B cell (primary cell): ENCODE results near the gene SLC35G3. TPM values are rescaled to one million over a fixed set of nuclear protein-coding genes. Genes with fewer than 3 reads are reported as not detected.

Source experiments
- ATAC-seq: fragments of 200-7000 bp; cut with Tn5 transposase; one replicate; pipeline ENCODE4 v1.10.0; 2021; ENCODE audit warnings: low read depth, mild to moderate bottlenecking, moderate number of reproducible peaks, moderate library complexity
- CTCF ChIA-PET: fragments of 350-600 bp; sonication (Branson Sonifier 250); formaldehyde crosslinking; loops from one replicate; lab custom pipeline; 2021; ENCODE audit warnings: antibody characterized with exemption, inconsistent platforms; lab: Charles Lee
- POLR2A ChIA-PET: fragments of 350-600 bp; sonication (Branson Sonifier 250); formaldehyde crosslinking; loops from one replicate; lab custom pipeline; 2021; ENCODE audit warnings: antibody characterized with exemption; lab: Charles Lee
- DNase-seq: peaks from one replicate; pipeline ENCODE4 v3.0.0; 2013
- H2AFZ ChIP-seq: 2 replicates; pipeline ENCODE4 v1.6.1; 2012; ENCODE audit warnings: mild to moderate bottlenecking, low read depth, low read length; ENCODE audit not compliant: insufficient read depth, poor library complexity, severe bottlenecking
- H3K27ac ChIP-seq, 2 donors: 1 replicate in 1 of 2; 2 replicates in 1 of 2; pipeline ENCODE4 v1.5.1; 2012 to 2013; ENCODE audit warnings: low read length in 2 of 2, mild to moderate bottlenecking in 2 of 2, moderate library complexity in 1 of 2
- H3K27me3 ChIP-seq, 4 experiments: fragments of 200-600 bp in 1 of 4; sonication (generic) in 1 of 4; replicated peaks in 1 of 4; 1 replicate in 2 of 4; 2 replicates in 2 of 4; pipeline versions ENCODE4 v1.6.1 to v1.7.0; 2013 to 2016; ENCODE audit warnings: low read length in 3 of 4, mild to moderate bottlenecking in 2 of 4, mixed read lengths in 1 of 4, moderate library complexity in 1 of 4; ENCODE audit not compliant: insufficient read depth in 4 of 4, control insufficient read depth in 3 of 4; ENCODE audit errors: control extremely low read depth in 1 of 4
- H3K36me3 ChIP-seq, 2 experiments: replicated peaks in 1 of 2; 1 replicate in 1 of 2; 2 replicates in 1 of 2; pipeline versions ENCODE4 v1.6.1 to v1.7.1; 2013; ENCODE audit warnings: low read length in 1 of 2; ENCODE audit not compliant: insufficient read depth in 2 of 2, control insufficient read depth in 1 of 2; ENCODE audit errors: control extremely low read depth in 1 of 2, extremely low read depth in 1 of 2
- H3K4me1 ChIP-seq, 2 donors: fragments of 200-600 bp in 1 of 2; sonication (generic) in 1 of 2; 1 replicate in 1 of 2; 2 replicates in 1 of 2; pipeline versions ENCODE4 v1.5.1 to v1.6.1; 2013 to 2017; ENCODE audit warnings: low read length in 2 of 2; ENCODE audit not compliant: control insufficient read depth in 2 of 2, insufficient read depth in 2 of 2
- H3K4me2 ChIP-seq: replicated peaks from 2 replicates; pipeline ENCODE3; 2012; ENCODE audit warnings: mild to moderate bottlenecking, low read depth, low read length; ENCODE audit not compliant: poor library complexity, severe bottlenecking
- H3K4me3 ChIP-seq, 5 experiments: fragments of 200-600 bp in 1 of 5; sonication (generic) in 1 of 5; 1 replicate in 3 of 5; 2 replicates in 2 of 5; pipeline versions ENCODE4 v1.5.1 to v1.7.0; 2011 to 2016; ENCODE audit warnings: low read length in 4 of 5, mild to moderate bottlenecking in 4 of 5, low read depth in 2 of 5, control low read depth in 1 of 5, moderate library complexity in 1 of 5; ENCODE audit not compliant: insufficient read depth in 1 of 5; ENCODE audit errors: control extremely low read depth in 1 of 5, extremely low read depth in 1 of 5
- H3K79me2 ChIP-seq: fragments of 200-600 bp; sonication (generic); one replicate; pipeline ENCODE4 v1.6.0; 2016; ENCODE audit warnings: low read length; ENCODE audit not compliant: control insufficient read depth, insufficient read depth
- H3K9ac ChIP-seq: fragments of 200-600 bp; sonication (generic); 2 replicates; pipeline ENCODE4 v1.6.1; 2017; ENCODE audit warnings: mild to moderate bottlenecking, low read length, moderate library complexity
- H3K9me3 ChIP-seq, 3 donors: one replicate each; pipeline versions ENCODE4 v1.6.1 to v1.7.1; 2013; ENCODE audit warnings: low read length in 2 of 3; ENCODE audit not compliant: control insufficient read depth in 2 of 3, insufficient read depth in 1 of 3; ENCODE audit errors: control extremely low read depth in 1 of 3
- H4K20me1 ChIP-seq: 2 replicates; pipeline ENCODE4 v1.6.0; 2012; ENCODE audit warnings: mild to moderate bottlenecking, low read length; ENCODE audit not compliant: insufficient read depth, control insufficient read depth, poor library complexity, severe bottlenecking
- H3K27ac Mint-ChIP-seq: one replicate; pipeline ENCODE4 v1.8.0; 2021; ENCODE audit warnings: mixed read lengths
- H3K27me3 Mint-ChIP-seq: one replicate; pipeline ENCODE4 v1.8.0; 2021; ENCODE audit warnings: mixed read lengths
- H3K4me1 Mint-ChIP-seq: one replicate; pipeline ENCODE4 v1.8.0; 2021; ENCODE audit warnings: mixed read lengths
- H3K4me3 Mint-ChIP-seq: one replicate; pipeline ENCODE4 v1.8.0; 2021; ENCODE audit warnings: mixed read lengths
- H3K9me3 Mint-ChIP-seq: one replicate; pipeline ENCODE4 v1.8.0; 2022; ENCODE audit warnings: mixed read lengths; ENCODE audit not compliant: insufficient read depth
- EZH2 ChIP-seq: IDR thresholded peaks from 2 replicates; pipeline ENCODE4 v1.6.1; 2012; ENCODE audit warnings: borderline replicate concordance, low read depth, mild to moderate bottlenecking, moderate library complexity, low read length; ENCODE audit not compliant: insufficient read depth, poor library complexity, severe bottlenecking
- whole genome bisulfite sequencing: methylation state at CpG from one replicate; pipeline ENCODE4 v1.1.5; 2013; ENCODE audit warnings: missing lambda C conversion rate; ENCODE audit not compliant: insufficient coverage; 5-methylcytosine and 5-hydroxymethylcytosine counted together
- intact Hi-C: fragments of 100-400 bp; cut with micrococcal nuclease; formaldehyde crosslinking; loops from one replicate; pipeline ENCODE4 v1.10.0; 2022
- polyA plus RNA-seq: library from polyadenylated mRNA; depleted of rRNA; stranded (reverse); fragments of >200 nt; gene quantifications from 2 replicates; pipeline ENCODE4 v1.2.3, GENCODE V29; 2012
- total RNA-seq, 2 donors: library from RNA; stranded (reverse); fragments of 120-200 nt in 1 of 2; gene quantifications; 1 replicate in 1 of 2; 2 replicates in 1 of 2; pipeline versions ENCODE4 v1.2.3 to v1.2.4, GENCODE V29; 2013 to 2022
- TF ChIP-seq, protein P1 (sequence below): fragments of 200-600 bp; IDR thresholded peaks from one replicate; pipeline ENCODE4 v1.8.0; 2022; ENCODE audit warnings: antibody characterized with exemption, mild to moderate bottlenecking

SLC35G3 gene
- total and polyA plus RNA-seq, 2 donors (not counting 1 experiment from before 2014, with no cell fraction given) = not detected

DNA sequence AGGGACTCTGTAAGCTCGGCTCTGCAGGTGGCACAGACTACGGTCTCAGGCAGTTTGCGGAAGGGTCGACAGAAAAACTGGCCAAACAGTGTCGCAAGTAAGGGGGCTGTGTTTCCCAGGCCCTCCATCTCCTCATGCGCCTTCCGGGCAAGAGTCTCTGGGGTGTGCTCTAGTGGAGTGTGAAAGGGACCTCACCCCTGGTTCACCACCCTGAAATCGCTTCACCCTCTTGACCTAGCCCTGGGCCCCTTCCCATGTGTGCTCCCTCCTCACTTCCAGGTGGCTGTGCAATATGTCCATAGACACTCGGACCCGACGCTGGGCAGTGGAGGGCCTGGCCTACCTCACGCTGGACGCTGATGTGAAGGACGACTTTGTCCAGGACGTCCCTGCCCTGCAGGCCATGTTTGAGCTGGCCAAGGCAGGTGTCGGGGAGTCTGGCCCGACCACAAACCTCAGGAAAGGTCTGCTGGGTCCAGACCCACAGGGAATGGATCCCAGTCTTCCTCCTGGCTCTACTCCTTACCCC, 24.3 kb downstream of the SLC35G3 start:
- H3K36me3 ChIP-seq = no peaks in the 10 kb centered on the region
- no peak overlapping the region for H3K4me3 ChIP-seq
- H3K4me2 ChIP-seq = no peak overlapping the region
- Mint-ChIP-seq H3K4me3 (no peak overlapping the region), H3K27me3 (peaks cover 25% of the 10 kb centered on the region), H3K4me1 (no peaks in the 10 kb centered on the region), H3K9me3 (no peaks in the 10 kb centered on the region), H3K27ac (peak overlapping the region; percentile 26)
- H3K9ac ChIP-seq = no peak overlapping the region
- no peak overlapping the region for H3K27ac ChIP-seq
- no peaks in the 10 kb centered on the region for H3K9me3 ChIP-seq
- CTCF ChIA-PET = interaction anchor here (1.1 to 2.7 kb wide), 6 partner anchors 364 to 578 kb away, joined by 3 to 16 read pairs (median 4); partner anchors contain the start of gene SLFN12L
- DNase-seq (no peak), ATAC-seq (no peak)
- H4K20me1 ChIP-seq = no peaks in the 10 kb centered on the region
- WGBS = 92% methylated on average over 11 of the region's 17 CpGs
- H3K27me3 ChIP-seq = peaks cover 0 to 9% (median 0%) of the 10 kb centered on the region in 4 experiments
- POLR2A ChIA-PET = no interaction called here
- no peak overlapping the region for H2AFZ ChIP-seq
- intact Hi-C loops = loop anchor here (2.0 kb wide), 1 partner anchor 143 kb away; no protein-coding TSS in a partner anchor
- H3K79me2 ChIP-seq = no peaks in the 10 kb centered on the region
- no peak for TF ChIP-seq EZH2
- TF ChIP-seq, protein P1, sequence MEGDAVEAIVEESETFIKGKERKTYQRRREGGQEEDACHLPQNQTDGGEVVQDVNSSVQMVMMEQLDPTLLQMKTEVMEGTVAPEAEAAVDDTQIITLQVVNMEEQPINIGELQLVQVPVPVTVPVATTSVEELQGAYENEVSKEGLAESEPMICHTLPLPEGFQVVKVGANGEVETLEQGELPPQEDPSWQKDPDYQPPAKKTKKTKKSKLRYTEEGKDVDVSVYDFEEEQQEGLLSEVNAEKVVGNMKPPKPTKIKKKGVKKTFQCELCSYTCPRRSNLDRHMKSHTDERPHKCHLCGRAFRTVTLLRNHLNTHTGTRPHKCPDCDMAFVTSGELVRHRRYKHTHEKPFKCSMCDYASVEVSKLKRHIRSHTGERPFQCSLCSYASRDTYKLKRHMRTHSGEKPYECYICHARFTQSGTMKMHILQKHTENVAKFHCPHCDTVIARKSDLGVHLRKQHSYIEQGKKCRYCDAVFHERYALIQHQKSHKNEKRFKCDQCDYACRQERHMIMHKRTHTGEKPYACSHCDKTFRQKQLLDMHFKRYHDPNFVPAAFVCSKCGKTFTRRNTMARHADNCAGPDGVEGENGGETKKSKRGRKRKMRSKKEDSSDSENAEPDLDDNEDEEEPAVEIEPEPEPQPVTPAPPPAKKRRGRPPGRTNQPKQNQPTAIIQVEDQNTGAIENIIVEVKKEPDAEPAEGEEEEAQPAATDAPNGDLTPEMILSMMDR = no peak
- H3K4me1 ChIP-seq = no peaks in the 10 kb centered on the region

DNA sequence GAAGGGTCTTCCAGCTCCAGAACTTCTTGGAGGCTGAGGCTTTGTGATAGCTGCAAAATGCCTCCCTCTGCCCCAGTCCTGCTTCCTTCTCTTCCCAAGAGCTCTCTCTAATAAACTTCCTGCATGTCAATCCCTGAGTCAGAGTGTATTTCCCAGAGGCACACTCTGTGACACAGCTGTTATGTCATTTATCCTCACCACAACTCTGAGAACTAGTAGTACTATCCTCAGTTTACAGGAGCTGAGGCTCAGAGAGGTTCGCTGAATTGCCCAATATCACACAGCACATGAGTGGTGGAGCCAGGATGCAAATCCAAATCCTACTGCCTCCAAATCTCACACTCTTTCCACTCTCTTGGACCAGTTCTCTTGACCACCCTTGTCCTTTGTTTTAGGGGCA, 26.5 kb downstream of the SLC35G3 start:
- H3K27ac ChIP-seq = no peak overlapping the region
- no peaks in the 10 kb centered on the region for H3K9me3 Mint-ChIP-seq
- no peaks in the 10 kb centered on the region for H3K4me1 Mint-ChIP-seq
- no peaks in the 10 kb centered on the region for H3K79me2 ChIP-seq
- H3K4me3 ChIP-seq = no peak overlapping the region
- no peak overlapping the region for H3K9ac ChIP-seq
- POLR2A ChIA-PET = no interaction called here
- peaks cover 29% of the 10 kb centered on the region for H3K27me3 Mint-ChIP-seq
- no peak overlapping the region for H3K4me2 ChIP-seq
- H2AFZ ChIP-seq = no peak overlapping the region
- WGBS = 100% methylated on average over 1 of the region's 1 CpG
- no peaks in the 10 kb centered on the region for H3K36me3 ChIP-seq
- no peaks in the 10 kb centered on the region for H3K9me3 ChIP-seq
- no peaks in the 10 kb centered on the region for H4K20me1 ChIP-seq
- no peak overlapping the region for H3K4me3 Mint-ChIP-seq
- H3K27me3 ChIP-seq = peaks cover 0 to 19% (median 4%) of the 10 kb centered on the region in 4 experiments
- no peak for DNase-seq
- ATAC-seq = no peak
- CTCF ChIA-PET = interaction anchor here (0.8 to 1.3 kb wide), 4 partner anchors 20 to 579 kb away, joined by 3 to 4 read pairs (median 4); partner anchors contain the start of gene UNC45B
- H3K27ac Mint-ChIP-seq = no peak overlapping the region
- TF ChIP-seq EZH2 = no peak
- TF ChIP-seq, protein P1 = no peak
- no peaks in the 10 kb centered on the region for H3K4me1 ChIP-seq
- intact Hi-C loops = no loop called here
